ENCODE results near the gene NTPCR. TPM values are rescaled to one million over a fixed set of nuclear protein-coding genes. Genes with fewer than 3 reads are reported as not detected.
A peak's percentile ranks its signal among the peaks of the same experiment; 100 is the strongest.

Gene NTPCR
- total RNA-seq, 1 experiment from 2014 or later: 50.0 TPM

GRCh38 chr1:233019778-233020325 lies 69.4 kb downstream of the NTPCR start:
- CTCF ChIA-PET: no interaction called here
- POLR2A ChIA-PET (ENCODE audit: low non-redundant PET): no interaction called here
- intact Hi-C loops (cut with micrococcal nuclease; ENCODE audit: unreplicated experiment): loop anchor here (10.0 kb wide), 1 partner anchor 155 kb away; no protein-coding TSS in a partner anchor
- Histone ChIP-seq H3K27ac (ENCODE audit: low read depth, low read length, poor library complexity, severe bottlenecking) (no peak overlapping the region), H3K36me3 (ENCODE audit: insufficient read depth, low read length, poor library complexity, severe bottlenecking) (no peaks in the 10 kb centered on the region), H3K9me3 (ENCODE audit: low read depth, low read length, poor library complexity, severe bottlenecking) (no peaks in the 10 kb centered on the region), H3K27me3 (replicated peaks; ENCODE audit: insufficient read depth, low read depth, low read length, poor library complexity) (no peaks in the 10 kb centered on the region), H3K4me3 (ENCODE audit: low read depth, low read length, poor library complexity, severe bottlenecking) (no peak overlapping the region), H3K4me1 (ENCODE audit: insufficient read depth, low read length, poor library complexity, severe bottlenecking) (peaks cover 15% of the 10 kb centered on the region)
- DNase-seq (ENCODE audit: low spot score): peak; percentile 11
- no peak for TF ChIP-seq EZH2 (IDR thresholded peaks at IDR 0.05; ENCODE audit: borderline replicate concordance, low read depth, low read length, poor library complexity, severe bottlenecking)
- no TSS peak for BruUV-seq (replicated peaks)

GRCh38 chr1:233020426-233020825 lies 70.0 kb downstream of the NTPCR start:
- Histone ChIP-seq H3K27ac (ENCODE audit: low read depth, low read length, poor library complexity, severe bottlenecking) (no peak overlapping the region), H3K4me1 (ENCODE audit: insufficient read depth, low read length, poor library complexity, severe bottlenecking) (peaks cover 15% of the 10 kb centered on the region), H3K9me3 (ENCODE audit: low read depth, low read length, poor library complexity, severe bottlenecking) (no peaks in the 10 kb centered on the region), H3K27me3 (replicated peaks; ENCODE audit: insufficient read depth, low read depth, low read length, poor library complexity) (no peaks in the 10 kb centered on the region), H3K36me3 (ENCODE audit: insufficient read depth, low read length, poor library complexity, severe bottlenecking) (no peaks in the 10 kb centered on the region), H3K4me3 (ENCODE audit: low read depth, low read length, poor library complexity, severe bottlenecking) (no peak overlapping the region)
- BruUV-seq (replicated peaks): no TSS peak
- ChIA-PET CTCF (no interaction called here), POLR2A (ENCODE audit: low non-redundant PET) (no interaction called here)
- peak; percentile 67 for DNase-seq (ENCODE audit: low spot score)
- TF ChIP-seq CTCF (conservative IDR thresholded peaks at IDR 0.05; ENCODE audit: low read depth, low read length): no peak
- TF ChIP-seq EZH2 (IDR thresholded peaks at IDR 0.05; ENCODE audit: borderline replicate concordance, low read depth, low read length, poor library complexity, severe bottlenecking): no peak
- intact Hi-C loops (cut with micrococcal nuclease; ENCODE audit: unreplicated experiment): loop anchor here (10.0 kb wide), 1 partner anchor 154 kb away; no protein-coding TSS in a partner anchor

- no TSS peak for BruUV-seq (replicated peaks)
- intact Hi-C loops (cut with micrococcal nuclease; ENCODE audit: unreplicated experiment): loop anchor here (10.0 kb wide), 1 partner anchor 153 kb away; no protein-coding TSS in a partner anchor
- Histone ChIP-seq H3K4me3 (ENCODE audit: low read depth, low read length, poor library complexity, severe bottlenecking) (no peak overlapping the region), H3K27ac (ENCODE audit: low read depth, low read length, poor library complexity, severe bottlenecking) (no peak overlapping the region), H3K9me3 (ENCODE audit: low read depth, low read length, poor library complexity, severe bottlenecking) (no peaks in the 10 kb centered on the region), H3K27me3 (replicated peaks; ENCODE audit: insufficient read depth, low read depth, low read length, poor library complexity) (no peaks in the 10 kb centered on the region), H3K4me1 (ENCODE audit: insufficient read depth, low read length, poor library complexity, severe bottlenecking) (peaks cover 15% of the 10 kb centered on the region), H3K36me3 (ENCODE audit: insufficient read depth, low read length, poor library complexity, severe bottlenecking) (no peaks in the 10 kb centered on the region)
- no peak for TF ChIP-seq CTCF (conservative IDR thresholded peaks at IDR 0.05; ENCODE audit: low read depth, low read length)
- no peak for TF ChIP-seq EZH2 (IDR thresholded peaks at IDR 0.05; ENCODE audit: borderline replicate concordance, low read depth, low read length, poor library complexity, severe bottlenecking)
- no peak for DNase-seq (ENCODE audit: low spot score)
- POLR2A ChIA-PET (ENCODE audit: low non-redundant PET): no interaction called here
- CTCF ChIA-PET: no interaction called here
Measured at GRCh38 chr1:233022246-233022645, 71.8 kb downstream of the NTPCR start.

GRCh38 chr1:233024199-233024598 lies 73.8 kb downstream of the NTPCR start:
- no peaks in the 10 kb centered on the region for H3K36me3 ChIP-seq (ENCODE audit: insufficient read depth, low read length, poor library complexity, severe bottlenecking)
- BruUV-seq (replicated peaks): no TSS peak
- ChIA-PET POLR2A (ENCODE audit: low non-redundant PET) (no interaction called here), CTCF (no interaction called here)
- intact Hi-C loops (cut with micrococcal nuclease; ENCODE audit: unreplicated experiment): loop anchor here (2.0 to 10.0 kb wide), 2 partner anchors 151 to 389 kb away; no protein-coding TSS in a partner anchor
- no peak overlapping the region for H3K4me3 ChIP-seq (ENCODE audit: low read depth, low read length, poor library complexity, severe bottlenecking)
- H3K27me3 ChIP-seq (replicated peaks; ENCODE audit: insufficient read depth, low read depth, low read length, poor library complexity): no peaks in the 10 kb centered on the region
- DNase-seq (ENCODE audit: low spot score): no peak
- peaks cover 15% of the 10 kb centered on the region for H3K4me1 ChIP-seq (ENCODE audit: insufficient read depth, low read length, poor library complexity, severe bottlenecking)
- no peak overlapping the region for H3K27ac ChIP-seq (ENCODE audit: low read depth, low read length, poor library complexity, severe bottlenecking)
- no peaks in the 10 kb centered on the region for H3K9me3 ChIP-seq (ENCODE audit: low read depth, low read length, poor library complexity, severe bottlenecking)
- no peak for TF ChIP-seq CTCF (conservative IDR thresholded peaks at IDR 0.05; ENCODE audit: low read depth, low read length)
- no peak for TF ChIP-seq EZH2 (IDR thresholded peaks at IDR 0.05; ENCODE audit: borderline replicate concordance, low read depth, low read length, poor library complexity, severe bottlenecking)

Data from A673 (cell line).